SK-N-SH treated with all-trans-retinoic acid at 6 μM for 48 hours (cell line): Measurements from ENCODE around the gene ATRX.
"Not testable (repeated sequence)": the region's sequence is repeated elsewhere in the genome, so short reads cannot be mapped to it uniquely, and the experiment has no call there.

ENCODE experiments used
- ATAC-seq: fragments of 200-7000 bp; cut with Tn5 transposase; 3 replicates; pipeline ENCODE4 v1.9.1; 2020; ENCODE audit warnings: mild to moderate bottlenecking, moderate library complexity
- ARNTL ChIP-seq: fragments of 450-650 bp; formaldehyde crosslinking; IDR thresholded peaks from 2 replicates; pipeline ENCODE4 v1.5.0; 2020; ENCODE audit warnings: low read depth, mild to moderate bottlenecking, moderate library complexity, borderline replicate concordance
- BACH2 ChIP-seq: fragments of 250-450 bp; sonication (Bioruptor Pico); IDR thresholded peaks from 2 replicates; pipeline ENCODE4 v1.9.0; 2021; ENCODE audit warnings: mild to moderate bottlenecking, borderline replicate concordance
- CSDC2 ChIP-seq: fragments of 250-450 bp; sonication (Bioruptor Pico); IDR thresholded peaks from 2 replicates; pipeline ENCODE4 v1.5.0; 2020; ENCODE audit warnings: mild to moderate bottlenecking, moderate library complexity
- ESRRG ChIP-seq: fragments of 250-450 bp; sonication (Bioruptor Pico); IDR thresholded peaks from 2 replicates; pipeline ENCODE4 v1.6.1; 2021; ENCODE audit warnings: mild to moderate bottlenecking
- GLIS3 ChIP-seq: fragments of 250-450 bp; sonication (Bioruptor Pico); IDR thresholded peaks from 2 replicates; pipeline ENCODE4 v1.5.0; 2020; ENCODE audit warnings: mild to moderate bottlenecking, moderate library complexity
- ISL1 ChIP-seq: fragments of 250-450 bp; sonication (Bioruptor Pico); IDR thresholded peaks from 2 replicates; pipeline ENCODE4 v2.1.2; 2022; ENCODE audit warnings: mild to moderate bottlenecking, moderate library complexity
- OSR1 ChIP-seq: fragments of 250-450 bp; sonication (Bioruptor Pico); IDR thresholded peaks from 2 replicates; pipeline ENCODE4 v1.8.0; 2022; ENCODE audit warnings: moderate library complexity, mild to moderate bottlenecking, inconsistent platforms
- PPARA ChIP-seq: fragments of 250-450 bp; sonication (Bioruptor Pico); IDR thresholded peaks from 2 replicates; pipeline ENCODE4 v1.5.0; 2020; ENCODE audit warnings: mild to moderate bottlenecking, borderline replicate concordance
- RARB ChIP-seq: fragments of 250-450 bp; sonication (Bioruptor Pico); IDR thresholded peaks from 2 replicates; pipeline ENCODE4 v1.8.0; 2021; ENCODE audit warnings: mild to moderate bottlenecking, moderate library complexity
- SNAI2 ChIP-seq: fragments of 250-450 bp; sonication (Bioruptor Pico); IDR thresholded peaks from 2 replicates; pipeline ENCODE4 v1.5.0; 2020; ENCODE audit warnings: mild to moderate bottlenecking, moderate library complexity
- TOX ChIP-seq: fragments of 250-450 bp; sonication (Bioruptor Pico); IDR thresholded peaks from 2 replicates; pipeline ENCODE4 v1.8.0; 2021; ENCODE audit warnings: mild to moderate bottlenecking, moderate library complexity, borderline replicate concordance
- ZC3H10 ChIP-seq: fragments of 250-450 bp; sonication (Bioruptor Pico); IDR thresholded peaks from 2 replicates; pipeline ENCODE4 v1.5.1; 2021; ENCODE audit warnings: mild to moderate bottlenecking, moderate library complexity
- ZFP3 ChIP-seq: fragments of 250-450 bp; sonication (Bioruptor Pico); IDR thresholded peaks from 2 replicates; pipeline ENCODE4 v1.5.0; 2020; ENCODE audit warnings: mild to moderate bottlenecking, moderate library complexity
- ZFP30 ChIP-seq: fragments of 450-650 bp; formaldehyde crosslinking; IDR thresholded peaks from 2 replicates; pipeline ENCODE4 v1.5.0; 2022; ENCODE audit warnings: mild to moderate bottlenecking, moderate library complexity
- ZNF565 ChIP-seq: fragments of 450-650 bp; formaldehyde crosslinking; conservative IDR thresholded peaks from 2 replicates; pipeline ENCODE4 v1.5.0; 2020; ENCODE audit warnings: low read depth, mild to moderate bottlenecking, moderate library complexity
- ZNF70 ChIP-seq: fragments of 450-650 bp; formaldehyde crosslinking; IDR thresholded peaks from 2 replicates; pipeline ENCODE4 v1.5.0; 2020; ENCODE audit warnings: mild to moderate bottlenecking, moderate library complexity
- ZNF8 ChIP-seq: fragments of 450-650 bp; formaldehyde crosslinking; IDR thresholded peaks from 2 replicates; pipeline ENCODE4 v1.5.0; 2020; ENCODE audit warnings: mild to moderate bottlenecking, moderate library complexity
- TF ChIP-seq, protein P1 (sequence below): fragments of 250-450 bp; sonication (Bioruptor Pico); IDR thresholded peaks from 2 replicates; pipeline ENCODE4 v1.5.1; 2021; ENCODE audit warnings: mild to moderate bottlenecking, moderate library complexity
- TF ChIP-seq, protein P2 (sequence below): fragments of 250-450 bp; sonication (Bioruptor Pico); IDR thresholded peaks from 2 replicates; pipeline ENCODE4 v1.8.0; 2021; ENCODE audit warnings: low read depth, mild to moderate bottlenecking, moderate library complexity, borderline replicate concordance
- TF ChIP-seq, protein P3 (sequence below): fragments of 250-450 bp; sonication (Bioruptor Pico); IDR thresholded peaks from 2 replicates; pipeline ENCODE4 v1.8.0; 2020; ENCODE audit warnings: mild to moderate bottlenecking, moderate library complexity, borderline replicate concordance
- TF ChIP-seq, protein P4 (sequence below): fragments of 250-450 bp; sonication (Bioruptor Pico); IDR thresholded peaks from 2 replicates; pipeline ENCODE4 v1.5.1; 2020; ENCODE audit warnings: low read depth, mild to moderate bottlenecking, moderate library complexity
- TF ChIP-seq, protein P5 (sequence below): fragments of 250-450 bp; sonication (Bioruptor Pico); IDR thresholded peaks from 2 replicates; pipeline ENCODE4 v1.5.0; 2020; ENCODE audit warnings: mild to moderate bottlenecking, moderate library complexity

ATRX gene

DNA sequence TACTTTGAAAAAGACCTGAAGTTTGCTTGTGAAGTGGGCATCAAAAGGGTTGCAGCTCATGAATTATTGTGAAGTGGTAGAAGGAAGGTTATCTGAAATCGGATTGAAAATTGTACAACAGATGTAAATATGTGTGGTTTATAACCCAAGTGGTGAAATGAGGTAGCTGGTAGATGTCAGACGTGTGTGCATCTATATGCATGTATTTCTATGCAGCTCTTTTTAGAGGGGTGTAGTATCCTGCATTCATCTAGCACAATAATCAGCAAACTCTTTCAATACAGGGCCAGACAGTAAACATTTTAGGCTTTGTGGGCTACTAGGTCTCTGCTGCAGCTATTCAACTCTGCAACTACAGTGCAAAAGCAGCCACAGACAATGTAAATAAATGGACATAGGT is 9.4 kb downstream of the ATRX start:
- TF ChIP-seq, protein P1, sequence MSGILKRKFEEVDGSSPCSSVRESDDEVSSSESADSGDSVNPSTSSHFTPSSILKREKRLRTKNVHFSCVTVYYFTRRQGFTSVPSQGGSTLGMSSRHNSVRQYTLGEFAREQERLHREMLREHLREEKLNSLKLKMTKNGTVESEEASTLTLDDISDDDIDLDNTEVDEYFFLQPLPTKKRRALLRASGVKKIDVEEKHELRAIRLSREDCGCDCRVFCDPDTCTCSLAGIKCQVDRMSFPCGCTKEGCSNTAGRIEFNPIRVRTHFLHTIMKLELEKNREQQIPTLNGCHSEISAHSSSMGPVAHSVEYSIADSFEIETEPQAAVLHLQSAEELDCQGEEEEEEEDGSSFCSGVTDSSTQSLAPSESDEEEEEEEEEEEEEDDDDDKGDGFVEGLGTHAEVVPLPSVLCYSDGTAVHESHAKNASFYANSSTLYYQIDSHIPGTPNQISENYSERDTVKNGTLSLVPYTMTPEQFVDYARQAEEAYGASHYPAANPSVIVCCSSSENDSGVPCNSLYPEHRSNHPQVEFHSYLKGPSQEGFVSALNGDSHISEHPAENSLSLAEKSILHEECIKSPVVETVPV (CRISPR knock-in tag), result no peak
- TF ChIP-seq ZFP30 (CRISPR knock-in tag), result no peak
- TF ChIP-seq, protein P2, sequence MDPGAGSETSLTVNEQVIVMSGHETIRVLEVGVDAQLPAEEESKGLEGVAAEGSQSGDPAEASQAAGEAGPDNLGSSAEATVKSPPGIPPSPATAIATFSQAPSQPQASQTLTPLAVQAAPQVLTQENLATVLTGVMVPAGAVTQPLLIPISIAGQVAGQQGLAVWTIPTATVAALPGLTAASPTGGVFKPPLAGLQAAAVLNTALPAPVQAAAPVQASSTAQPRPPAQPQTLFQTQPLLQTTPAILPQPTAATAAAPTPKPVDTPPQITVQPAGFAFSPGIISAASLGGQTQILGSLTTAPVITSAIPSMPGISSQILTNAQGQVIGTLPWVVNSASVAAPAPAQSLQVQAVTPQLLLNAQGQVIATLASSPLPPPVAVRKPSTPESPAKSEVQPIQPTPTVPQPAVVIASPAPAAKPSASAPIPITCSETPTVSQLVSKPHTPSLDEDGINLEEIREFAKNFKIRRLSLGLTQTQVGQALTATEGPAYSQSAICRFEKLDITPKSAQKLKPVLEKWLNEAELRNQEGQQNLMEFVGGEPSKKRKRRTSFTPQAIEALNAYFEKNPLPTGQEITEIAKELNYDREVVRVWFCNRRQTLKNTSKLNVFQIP (CRISPR knock-in tag), result no peak
- no peak for TF ChIP-seq BACH2 (CRISPR knock-in tag)
- TF ChIP-seq ZC3H10 (CRISPR knock-in tag), result no peak
- TF ChIP-seq, protein P3, sequence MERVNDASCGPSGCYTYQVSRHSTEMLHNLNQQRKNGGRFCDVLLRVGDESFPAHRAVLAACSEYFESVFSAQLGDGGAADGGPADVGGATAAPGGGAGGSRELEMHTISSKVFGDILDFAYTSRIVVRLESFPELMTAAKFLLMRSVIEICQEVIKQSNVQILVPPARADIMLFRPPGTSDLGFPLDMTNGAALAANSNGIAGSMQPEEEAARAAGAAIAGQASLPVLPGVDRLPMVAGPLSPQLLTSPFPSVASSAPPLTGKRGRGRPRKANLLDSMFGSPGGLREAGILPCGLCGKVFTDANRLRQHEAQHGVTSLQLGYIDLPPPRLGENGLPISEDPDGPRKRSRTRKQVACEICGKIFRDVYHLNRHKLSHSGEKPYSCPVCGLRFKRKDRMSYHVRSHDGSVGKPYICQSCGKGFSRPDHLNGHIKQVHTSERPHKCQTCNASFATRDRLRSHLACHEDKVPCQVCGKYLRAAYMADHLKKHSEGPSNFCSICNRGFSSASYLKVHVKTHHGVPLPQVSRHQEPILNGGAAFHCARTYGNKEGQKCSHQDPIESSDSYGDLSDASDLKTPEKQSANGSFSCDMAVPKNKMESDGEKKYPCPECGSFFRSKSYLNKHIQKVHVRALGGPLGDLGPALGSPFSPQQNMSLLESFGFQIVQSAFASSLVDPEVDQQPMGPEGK, result no peak
- no peak for TF ChIP-seq PPARA (CRISPR knock-in tag)
- TF ChIP-seq CSDC2, result no peak
- no peak for TF ChIP-seq GLIS3 (CRISPR knock-in tag)
- no peak for TF ChIP-seq SNAI2 (CRISPR knock-in tag)
- no peak for TF ChIP-seq ZNF70 (CRISPR knock-in tag)
- TF ChIP-seq ARNTL (CRISPR knock-in tag), result no peak
- no peak for TF ChIP-seq ZNF8 (CRISPR knock-in tag)
- TF ChIP-seq ZNF565 (CRISPR knock-in tag), result no peak
- no peak for ATAC-seq

DNA sequence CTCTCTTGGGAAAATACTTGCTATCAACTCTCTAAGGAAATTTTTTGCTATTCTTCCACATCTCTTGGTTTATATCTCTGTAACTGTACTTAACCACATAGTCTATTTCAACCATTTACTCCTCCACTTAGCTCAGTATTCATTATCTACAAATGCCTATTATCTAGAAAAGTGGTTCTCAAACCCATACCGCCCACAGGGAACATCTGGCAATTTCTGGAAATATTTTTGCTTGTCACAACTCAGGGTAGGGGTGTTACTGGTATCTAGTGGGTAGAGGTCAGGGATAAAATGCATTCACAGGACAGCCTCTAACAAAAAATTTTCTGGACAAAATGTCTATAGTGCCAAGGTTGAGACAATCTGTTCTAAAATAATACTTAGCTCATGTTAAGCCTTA is 14.4 kb downstream of the ATRX start:
- TF ChIP-seq ESRRG (CRISPR knock-in tag) (no peak), ZFP3 (CRISPR knock-in tag) (no peak)
- TF ChIP-seq, protein P4, sequence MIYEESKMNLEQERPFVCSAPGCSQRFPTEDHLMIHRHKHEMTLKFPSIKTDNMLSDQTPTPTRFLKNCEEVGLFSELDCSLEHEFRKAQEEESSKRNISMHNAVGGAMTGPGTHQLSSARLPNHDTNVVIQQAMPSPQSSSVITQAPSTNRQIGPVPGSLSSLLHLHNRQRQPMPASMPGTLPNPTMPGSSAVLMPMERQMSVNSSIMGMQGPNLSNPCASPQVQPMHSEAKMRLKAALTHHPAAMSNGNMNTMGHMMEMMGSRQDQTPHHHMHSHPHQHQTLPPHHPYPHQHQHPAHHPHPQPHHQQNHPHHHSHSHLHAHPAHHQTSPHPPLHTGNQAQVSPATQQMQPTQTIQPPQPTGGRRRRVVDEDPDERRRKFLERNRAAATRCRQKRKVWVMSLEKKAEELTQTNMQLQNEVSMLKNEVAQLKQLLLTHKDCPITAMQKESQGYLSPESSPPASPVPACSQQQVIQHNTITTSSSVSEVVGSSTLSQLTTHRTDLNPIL, result no peak
- no peak for ATAC-seq

DNA sequence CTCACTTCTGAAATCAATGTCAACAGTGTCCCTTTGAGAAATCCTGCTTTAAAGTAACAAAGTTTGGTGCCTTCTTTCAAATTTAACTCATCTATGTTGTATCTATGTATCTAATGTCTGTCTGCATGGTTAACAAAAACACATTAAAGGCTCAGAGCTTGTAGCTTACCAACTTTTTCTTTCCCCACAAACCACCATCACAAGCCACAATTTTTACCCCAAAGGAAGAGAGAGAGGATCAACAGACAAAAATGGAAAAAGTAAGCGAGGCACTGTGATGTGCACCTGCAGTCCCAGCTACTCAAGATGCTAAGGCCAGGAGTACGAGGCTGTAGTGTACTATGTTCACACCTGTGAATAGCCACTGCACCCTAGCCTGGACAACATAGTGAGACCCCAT is 17.2 kb downstream of the ATRX start:
- TF ChIP-seq GLIS3 (CRISPR knock-in tag) (no peak), PPARA (CRISPR knock-in tag) (no peak), RARB (CRISPR knock-in tag) (no peak), ISL1 (no peak), TOX (CRISPR knock-in tag) (no peak), OSR1 (CRISPR knock-in tag) (no peak), ARNTL (CRISPR knock-in tag) (no peak), ZNF70 (CRISPR knock-in tag) (no peak), SNAI2 (CRISPR knock-in tag) (no peak), CSDC2 (no peak)
- TF ChIP-seq, protein P5, sequence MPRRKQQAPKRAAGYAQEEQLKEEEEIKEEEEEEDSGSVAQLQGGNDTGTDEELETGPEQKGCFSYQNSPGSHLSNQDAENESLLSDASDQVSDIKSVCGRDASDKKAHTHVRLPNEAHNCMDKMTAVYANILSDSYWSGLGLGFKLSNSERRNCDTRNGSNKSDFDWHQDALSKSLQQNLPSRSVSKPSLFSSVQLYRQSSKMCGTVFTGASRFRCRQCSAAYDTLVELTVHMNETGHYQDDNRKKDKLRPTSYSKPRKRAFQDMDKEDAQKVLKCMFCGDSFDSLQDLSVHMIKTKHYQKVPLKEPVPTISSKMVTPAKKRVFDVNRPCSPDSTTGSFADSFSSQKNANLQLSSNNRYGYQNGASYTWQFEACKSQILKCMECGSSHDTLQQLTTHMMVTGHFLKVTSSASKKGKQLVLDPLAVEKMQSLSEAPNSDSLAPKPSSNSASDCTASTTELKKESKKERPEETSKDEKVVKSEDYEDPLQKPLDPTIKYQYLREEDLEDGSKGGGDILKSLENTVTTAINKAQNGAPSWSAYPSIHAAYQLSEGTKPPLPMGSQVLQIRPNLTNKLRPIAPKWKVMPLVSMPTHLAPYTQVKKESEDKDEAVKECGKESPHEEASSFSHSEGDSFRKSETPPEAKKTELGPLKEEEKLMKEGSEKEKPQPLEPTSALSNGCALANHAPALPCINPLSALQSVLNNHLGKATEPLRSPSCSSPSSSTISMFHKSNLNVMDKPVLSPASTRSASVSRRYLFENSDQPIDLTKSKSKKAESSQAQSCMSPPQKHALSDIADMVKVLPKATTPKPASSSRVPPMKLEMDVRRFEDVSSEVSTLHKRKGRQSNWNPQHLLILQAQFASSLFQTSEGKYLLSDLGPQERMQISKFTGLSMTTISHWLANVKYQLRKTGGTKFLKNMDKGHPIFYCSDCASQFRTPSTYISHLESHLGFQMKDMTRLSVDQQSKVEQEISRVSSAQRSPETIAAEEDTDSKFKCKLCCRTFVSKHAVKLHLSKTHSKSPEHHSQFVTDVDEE (CRISPR knock-in tag), result no peak
- TF ChIP-seq, protein P4, result no peak
- TF ChIP-seq, protein P1 (CRISPR knock-in tag), result no peak
- TF ChIP-seq, protein P2 (CRISPR knock-in tag), result no peak
- TF ChIP-seq, all 23 proteins: peak for 0
- no peak for ATAC-seq

DNA sequence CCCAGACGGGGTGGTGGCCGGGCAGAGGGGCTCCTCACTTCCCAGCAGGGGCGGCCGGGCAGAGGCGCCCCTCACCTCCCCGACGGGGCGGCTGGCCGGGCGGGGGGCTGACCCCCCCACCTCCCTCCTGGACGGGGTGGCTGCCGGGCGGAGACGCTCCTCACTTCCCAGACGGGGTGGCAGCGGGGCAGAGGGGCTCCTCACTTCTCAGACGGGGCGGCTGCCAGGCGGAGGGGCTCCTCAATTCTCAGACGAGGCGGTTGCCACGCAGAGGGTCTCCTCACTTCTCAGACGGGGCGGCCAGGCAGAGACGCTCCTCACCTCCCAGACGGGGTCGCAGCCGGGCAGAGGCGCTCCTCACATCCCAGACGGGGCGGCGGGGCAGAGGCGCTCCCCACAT is 19.8 kb downstream of the ATRX start:
- ATAC-seq, result not testable (repeated sequence)
